Thoracic aorta (tissue), 2 donors: ENCODE data around the gene HTR4. TPM values are rescaled to one million over a fixed set of nuclear protein-coding genes. Genes with fewer than 3 reads are reported as not detected.

Experiments
- ATAC-seq: fragments of 150-250 bp; one replicate; pipeline ENCODE4 v1.8.0; 2017; ENCODE audit warnings: low read depth; ENCODE audit not compliant: insufficient number of reproducible peaks, low FRiP score
- DNase-seq: peaks from one replicate; pipeline ENCODE4 v3.0.0-alpha.2; 2020; ENCODE audit warnings: low spot score
- H3K27ac ChIP-seq, 2 donors: fragments of 200-600 bp; sonication (generic); 1 replicate in 1 of 2; 2 replicates in 1 of 2; pipeline ENCODE4 v1.5.1; 2016; ENCODE audit warnings: mild to moderate bottlenecking in 2 of 2, moderate library complexity in 2 of 2
- H3K27me3 ChIP-seq: fragments of 200-600 bp; sonication (generic); replicated peaks from 2 replicates; pipeline ENCODE4 v1.6.0; 2016; ENCODE audit warnings: mild to moderate bottlenecking; ENCODE audit not compliant: insufficient read depth
- H3K36me3 ChIP-seq: fragments of 200-600 bp; sonication (generic); one replicate; pipeline ENCODE4 v1.5.1; 2016
- H3K4me1 ChIP-seq, 2 donors: fragments of 200-600 bp; sonication (generic); 1 replicate in 1 of 2; 2 replicates in 1 of 2; pipeline versions ENCODE4 v1.5.1 to v1.6.0; 2016; ENCODE audit warnings: low read depth in 2 of 2, mild to moderate bottlenecking in 1 of 2; ENCODE audit not compliant: control insufficient read depth in 1 of 2
- H3K4me3 ChIP-seq: fragments of 200-600 bp; sonication (generic); 2 replicates; pipeline ENCODE4 v1.5.1; 2016; ENCODE audit warnings: mild to moderate bottlenecking
- H3K9me3 ChIP-seq: fragments of 200-600 bp; sonication (generic); 2 replicates; pipeline ENCODE4 v1.5.1; 2016
- CTCF ChIP-seq: fragments of 200-600 bp; sonication (generic); IDR thresholded peaks from one replicate; pipeline ENCODE4 v1.5.1; 2019; ENCODE audit warnings: antibody characterized with exemption
- total RNA-seq, 2 donors: library from RNA; depleted of rRNA; stranded (reverse); fragments of >200 nt; gene quantifications; one replicate each; pipeline versions ENCODE4 v1.1.0 to v1.2.3, GENCODE V29; 2016

HTR4 gene
- total RNA-seq, 2 donors from 2014 or later, result 3.9 to 7.8 TPM

- no peak for TF ChIP-seq CTCF
- peak; percentile 9 for DNase-seq
- peak; percentile 90 for ATAC-seq
- no peaks in the 10 kb centered on the region for H3K27me3 ChIP-seq
- H3K4me3 ChIP-seq, result peak overlapping the region; percentile 70
- H3K4me1 ChIP-seq, result peaks cover 0 to 16% of the 10 kb centered on the region in 2 donors
- H3K36me3 ChIP-seq, result no peaks in the 10 kb centered on the region
- no peaks in the 10 kb centered on the region for H3K9me3 ChIP-seq
- peak overlapping the region; percentile 69 to 75 for H3K27ac ChIP-seq
Measured at GRCh38 chr5:148697180-148697808, 43.0 kb upstream of the HTR4 start.

GRCh38 chr5:148696187-148697036, 42.1 kb upstream of the HTR4 start:
- H3K4me3 ChIP-seq, result no peak overlapping the region
- DNase-seq (no peak), ATAC-seq (no peak)
- peaks cover 0 to 16% of the 10 kb centered on the region in 2 donors for H3K4me1 ChIP-seq
- no peak for TF ChIP-seq CTCF
- H3K27ac ChIP-seq, result peak overlapping the region; percentile 69 to 75
- H3K9me3 ChIP-seq, result no peaks in the 10 kb centered on the region
- H3K36me3 ChIP-seq, result no peaks in the 10 kb centered on the region
- H3K27me3 ChIP-seq, result no peaks in the 10 kb centered on the region

DNA sequence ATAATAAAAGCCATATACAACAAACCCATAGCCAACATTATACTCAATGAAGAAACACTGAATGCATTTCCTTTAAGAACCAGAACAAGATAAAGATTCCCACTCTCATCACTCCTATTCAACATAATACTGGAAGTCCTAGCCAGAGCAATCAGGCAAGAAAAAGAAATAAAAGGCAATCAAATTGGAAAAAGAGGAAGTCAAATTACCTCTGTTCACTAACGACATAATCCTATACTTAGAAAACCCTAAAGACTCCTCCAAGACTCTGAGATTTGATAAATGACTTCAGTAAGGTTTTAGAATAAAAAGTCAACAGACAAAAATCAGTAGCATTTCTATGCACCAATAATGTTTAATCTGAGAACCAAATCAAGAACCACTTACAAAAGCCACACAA, 36.6 kb upstream of the HTR4 start:
- H3K4me3 ChIP-seq, result no peak overlapping the region
- no peaks in the 10 kb centered on the region for H3K36me3 ChIP-seq
- ATAC-seq (no peak), DNase-seq (no peak)
- peaks cover under 1 to 7% of the 10 kb centered on the region in 2 donors for H3K4me1 ChIP-seq
- no peaks in the 10 kb centered on the region for H3K27me3 ChIP-seq
- H3K9me3 ChIP-seq, result peaks cover 5% of the 10 kb centered on the region
- no peak overlapping the region for H3K27ac ChIP-seq
- no peak for TF ChIP-seq CTCF

DNA sequence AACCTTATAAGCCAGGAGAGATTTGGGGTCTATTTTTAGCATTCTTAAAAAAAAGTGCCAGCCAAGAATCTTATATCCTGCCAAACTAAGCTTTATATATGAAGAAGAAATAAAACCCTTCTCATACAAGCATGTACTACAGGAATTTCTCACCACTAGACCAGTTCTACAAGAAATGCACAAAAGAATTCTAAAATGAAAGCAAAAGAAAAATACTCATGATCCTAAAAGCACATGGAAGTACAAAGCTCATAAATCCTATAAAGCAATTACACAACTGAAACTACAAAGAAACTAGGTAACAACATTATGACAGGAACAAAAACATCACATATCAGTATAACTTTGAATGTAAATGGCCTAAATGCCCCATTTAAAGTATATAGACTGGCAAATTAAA, 34.5 kb upstream of the HTR4 start:
- no peak for DNase-seq

More for the DNA sequence above, 34.5 kb upstream of the HTR4 start:
- ATAC-seq, result no peak
- H3K4me1 ChIP-seq, result peaks cover 3 to 12% of the 10 kb centered on the region in 2 donors
- H3K4me3 ChIP-seq, result no peak overlapping the region
- no peak overlapping the region for H3K27ac ChIP-seq
- H3K9me3 ChIP-seq, result peaks cover 5% of the 10 kb centered on the region
- no peaks in the 10 kb centered on the region for H3K27me3 ChIP-seq
- no peaks in the 10 kb centered on the region for H3K36me3 ChIP-seq
- no peak for TF ChIP-seq CTCF
